Measurements from ENCODE around the gene SERPING1. TPM values are rescaled to one million over a fixed set of nuclear protein-coding genes. Genes with fewer than 3 reads are reported as not detected.

SERPING1 gene
- total and polyA plus RNA-seq, 2 donors (not counting 1 experiment from before 2014, with no cell fraction given): not detected

DNA sequence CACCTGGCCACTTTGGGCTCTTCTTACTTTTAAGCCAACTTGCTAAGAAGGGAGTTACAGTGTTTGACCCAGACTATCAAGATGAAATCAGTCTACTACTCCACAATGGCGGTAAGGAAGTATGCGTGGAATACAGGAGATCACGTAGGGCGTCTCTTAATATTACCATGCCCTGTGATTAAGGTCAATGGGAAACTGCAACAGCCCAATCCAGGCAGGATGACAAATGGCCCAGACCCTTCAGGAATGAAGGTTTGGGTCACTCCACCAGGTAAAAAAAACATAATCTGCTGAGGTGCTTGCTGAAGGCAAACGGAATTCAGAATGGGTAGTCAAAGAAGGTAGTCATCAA, 53.2 kb downstream of the SERPING1 start:
- H3K9me3 ChIP-seq (ENCODE audit: control extremely low read depth in 1 of 3, control insufficient read depth in 2 of 3, insufficient read depth in 1 of 3, low read length in 2 of 3): peaks cover 0 to 10% (median 0%) of the 10 kb centered on the region in 3 donors
- 97% methylated on average over 5 of the region's 5 CpGs for WGBS (ENCODE audit: insufficient coverage)
- no peak overlapping the region for H3K27ac ChIP-seq (ENCODE audit: low read length in 2 of 2)
- CTCF ChIA-PET: interaction anchor here (0.5 to 0.6 kb wide), 2 partner anchors 82 to 124 kb away, joined by 3 read pairs; no protein-coding TSS in a partner anchor
- no peak overlapping the region for H3K9ac ChIP-seq (ENCODE audit: low read length)
- no peak overlapping the region for H3K4me3 ChIP-seq (ENCODE audit: control extremely low read depth in 1 of 5, extremely low read depth in 1 of 5, insufficient read depth in 1 of 5, low read depth in 2 of 5, low read length in 4 of 5)
- peaks cover 58% of the 10 kb centered on the region for H3K27me3 Mint-ChIP-seq
- H2AFZ ChIP-seq (ENCODE audit: insufficient read depth, low read depth, low read length, poor library complexity, severe bottlenecking): no peak overlapping the region
- H3K27me3 ChIP-seq (replicated peaks in 1 of 4; ENCODE audit: control extremely low read depth in 1 of 4, control insufficient read depth in 3 of 4, insufficient read depth in 4 of 4, low read length in 3 of 4): peaks cover 0 to 55% (median 46%) of the 10 kb centered on the region in 4 experiments
- no peaks in the 10 kb centered on the region for H3K9me3 Mint-ChIP-seq (ENCODE audit: insufficient read depth)
- DNase-seq: no peak
- H3K27ac Mint-ChIP-seq: no peak overlapping the region
- no peaks in the 10 kb centered on the region for H3K36me3 ChIP-seq (replicated peaks in 1 of 2; ENCODE audit: control extremely low read depth in 1 of 2, control insufficient read depth in 1 of 2, extremely low read depth in 1 of 2, insufficient read depth in 2 of 2, low read length in 1 of 2)
- H3K4me1 ChIP-seq (ENCODE audit: control insufficient read depth in 2 of 2, insufficient read depth in 2 of 2, low read length in 2 of 2): peaks cover 41 to 43% of the 10 kb centered on the region in 2 donors
- no peak overlapping the region for H3K4me3 Mint-ChIP-seq
- ATAC-seq (ENCODE audit: low read depth): no peak
- TF ChIP-seq EZH2 (IDR thresholded peaks at IDR 0.05; ENCODE audit: borderline replicate concordance, insufficient read depth, low read depth, low read length, poor library complexity, severe bottlenecking) (no peak), CTCF (IDR thresholded peaks at IDR 0.05) (no peak)
- POLR2A ChIA-PET: no interaction called here
- intact Hi-C loops (cut with micrococcal nuclease): no loop called here
- H4K20me1 ChIP-seq (ENCODE audit: control insufficient read depth, insufficient read depth, low read length, poor library complexity, severe bottlenecking): no peaks in the 10 kb centered on the region
- H3K79me2 ChIP-seq (ENCODE audit: control insufficient read depth, insufficient read depth, low read length): no peaks in the 10 kb centered on the region
- peaks cover 40% of the 10 kb centered on the region for H3K4me1 Mint-ChIP-seq
- H3K4me2 ChIP-seq (replicated peaks; ENCODE audit: low read depth, low read length, poor library complexity, severe bottlenecking): no peak overlapping the region

DNA sequence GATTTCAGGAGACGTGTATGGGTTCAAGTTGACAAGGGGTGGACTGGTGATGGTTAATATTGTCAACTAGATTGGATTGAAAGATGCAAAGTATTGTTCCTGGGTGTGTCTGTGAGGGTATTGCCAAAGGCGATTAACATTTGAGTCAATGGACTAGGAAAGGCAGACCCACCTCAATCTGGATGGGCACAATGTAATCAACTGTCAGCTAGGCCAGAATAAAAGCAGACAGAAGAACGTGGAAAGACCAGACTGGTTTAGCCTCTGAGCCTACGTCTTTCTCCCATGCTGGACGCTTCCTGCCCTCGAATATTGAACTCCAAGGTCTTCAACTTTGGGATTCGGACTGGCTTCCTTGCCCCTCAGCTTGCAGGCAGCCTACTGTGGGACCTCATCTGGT, 53.9 kb downstream of the SERPING1 start:
- H3K4me2 ChIP-seq (replicated peaks; ENCODE audit: low read depth, low read length, poor library complexity, severe bottlenecking): no peak overlapping the region
- no peak overlapping the region for H3K27ac Mint-ChIP-seq
- H3K27me3 Mint-ChIP-seq: peaks cover 51% of the 10 kb centered on the region

More for the DNA sequence above, 53.9 kb downstream of the SERPING1 start:
- Mint-ChIP-seq H3K4me3 (no peak overlapping the region), H3K4me1 (peaks cover 37% of the 10 kb centered on the region), H3K9me3 (ENCODE audit: insufficient read depth) (no peaks in the 10 kb centered on the region)
- Histone ChIP-seq H3K36me3 (replicated peaks in 1 of 2; ENCODE audit: control extremely low read depth in 1 of 2, control insufficient read depth in 1 of 2, extremely low read depth in 1 of 2, insufficient read depth in 2 of 2, low read length in 1 of 2) (no peaks in the 10 kb centered on the region), H3K27ac (ENCODE audit: low read length in 2 of 2) (no peak overlapping the region), H2AFZ (ENCODE audit: insufficient read depth, low read depth, low read length, poor library complexity, severe bottlenecking) (no peak overlapping the region), H3K4me3 (ENCODE audit: control extremely low read depth in 1 of 5, extremely low read depth in 1 of 5, insufficient read depth in 1 of 5, low read depth in 2 of 5, low read length in 4 of 5) (no peak overlapping the region), H3K4me1 (ENCODE audit: control insufficient read depth in 2 of 2, insufficient read depth in 2 of 2, low read length in 2 of 2) (peaks cover 36 to 37% of the 10 kb centered on the region in 2 donors), H3K27me3 (replicated peaks in 1 of 4; ENCODE audit: control extremely low read depth in 1 of 4, control insufficient read depth in 3 of 4, insufficient read depth in 4 of 4, low read length in 3 of 4) (peaks cover 0 to 48% (median 40%) of the 10 kb centered on the region in 4 experiments), H3K79me2 (ENCODE audit: control insufficient read depth, insufficient read depth, low read length) (no peaks in the 10 kb centered on the region), H3K9me3 (ENCODE audit: control extremely low read depth in 1 of 3, control insufficient read depth in 2 of 3, insufficient read depth in 1 of 3, low read length in 2 of 3) (peaks cover 0 to 9% (median 0%) of the 10 kb centered on the region in 3 donors), H3K9ac (ENCODE audit: low read length) (no peak overlapping the region), H4K20me1 (ENCODE audit: control insufficient read depth, insufficient read depth, low read length, poor library complexity, severe bottlenecking) (no peaks in the 10 kb centered on the region)
- ChIA-PET CTCF (interaction anchor here (0.7 to 1.7 kb wide), 2 partner anchors 10 to 83 kb away, joined by 4 to 9 read pairs; no protein-coding TSS in a partner anchor), POLR2A (interaction anchor here (0.7 kb wide), 1 partner anchor 91 kb away, joined by 3 read pairs; no protein-coding TSS in a partner anchor)
- intact Hi-C loops (cut with micrococcal nuclease): no loop called here
- ATAC-seq (ENCODE audit: low read depth) (no peak), DNase-seq (no peak)
- TF ChIP-seq CTCF (IDR thresholded peaks at IDR 0.05) (no peak), EZH2 (IDR thresholded peaks at IDR 0.05; ENCODE audit: borderline replicate concordance, insufficient read depth, low read depth, low read length, poor library complexity, severe bottlenecking) (no peak)
- WGBS (ENCODE audit: insufficient coverage): 98% methylated on average over 6 of the region's 7 CpGs
